ENCODE data around the gene MORN5. TPM values are rescaled to one million over a fixed set of nuclear protein-coding genes. Genes with fewer than 3 reads are reported as not detected.
A peak's percentile ranks its signal among the peaks of the same experiment; 100 is the strongest.

The MORN5 gene
- total and polyA plus RNA-seq, 9 of the 15 experiments (the other 6 are each of a cell fraction or from before 2014, with no cell fraction given), result not detected

GRCh38 chr9:122172131-122172530, 12.4 kb downstream of the MORN5 start (continued):
- TF ChIP-seq ARID4B (CRISPR knock-in tag; IDR thresholded peaks at IDR 0.05) (no peak), MCM7 (IDR thresholded peaks at IDR 0.05) (no peak), SRF (CRISPR knock-in tag; IDR thresholded peaks at IDR 0.05) (no peak), THRAP3 (IDR thresholded peaks at IDR 0.05; ENCODE audit: borderline replicate concordance) (no peak), TFAM (CRISPR knock-in tag; conservative IDR thresholded peaks at IDR 0.05) (no peak), YY1 (IDR thresholded peaks at IDR 0.05; ENCODE audit: borderline replicate concordance in 1 of 3, control insufficient read depth in 1 of 3, extremely low read depth in 1 of 3, insufficient read depth in 3 of 3, insufficient read length in 1 of 3, insufficient replicate concordance in 2 of 3, low read depth in 1 of 3, low read length in 2 of 3) (no peak), SIRT6 (IDR thresholded peaks at IDR 0.05; ENCODE audit: low read depth, low read length) (no peak), CLOCK (CRISPR knock-in tag; IDR thresholded peaks at IDR 0.05; ENCODE audit: borderline replicate concordance) (no peak), ZNF780A (CRISPR knock-in tag; IDR thresholded peaks at IDR 0.05) (no peak), E2F5 (CRISPR knock-in tag; IDR thresholded peaks at IDR 0.05) (no peak), MYBL2 (IDR thresholded peaks at IDR 0.05; ENCODE audit: low read depth) (no peak), MYBL2 (CRISPR knock-in tag; IDR thresholded peaks at IDR 0.05; ENCODE audit: borderline replicate concordance) (no peak), GABPA (tag; conservative IDR thresholded peaks at IDR 0.05; ENCODE audit: low read depth) (no peak), SNIP1 (IDR thresholded peaks at IDR 0.05; ENCODE audit: low read depth) (no peak), ZBTB5 (IDR thresholded peaks at IDR 0.05) (no peak)
- TF ChIP-seq, protein P1, sequence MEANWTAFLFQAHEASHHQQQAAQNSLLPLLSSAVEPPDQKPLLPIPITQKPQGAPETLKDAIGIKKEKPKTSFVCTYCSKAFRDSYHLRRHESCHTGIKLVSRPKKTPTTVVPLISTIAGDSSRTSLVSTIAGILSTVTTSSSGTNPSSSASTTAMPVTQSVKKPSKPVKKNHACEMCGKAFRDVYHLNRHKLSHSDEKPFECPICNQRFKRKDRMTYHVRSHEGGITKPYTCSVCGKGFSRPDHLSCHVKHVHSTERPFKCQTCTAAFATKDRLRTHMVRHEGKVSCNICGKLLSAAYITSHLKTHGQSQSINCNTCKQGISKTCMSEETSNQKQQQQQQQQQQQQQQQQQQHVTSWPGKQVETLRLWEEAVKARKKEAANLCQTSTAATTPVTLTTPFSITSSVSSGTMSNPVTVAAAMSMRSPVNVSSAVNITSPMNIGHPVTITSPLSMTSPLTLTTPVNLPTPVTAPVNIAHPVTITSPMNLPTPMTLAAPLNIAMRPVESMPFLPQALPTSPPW (CRISPR knock-in tag; IDR thresholded peaks at IDR 0.05), result peak; percentile 44; the same call in 1 of the 2 replicates

Data from K562 (cell line).